Hepatocyte (in vitro differentiated cells): Measurements from ENCODE around the gene FCHSD2.

Experiments used
- EZH2 ChIP-seq: fragments of 200-600 bp; sonication (generic); IDR thresholded peaks from 2 replicates; pipeline ENCODE4 v1.6.1; 2016; ENCODE audit warnings: antibody characterized with exemption, mild to moderate bottlenecking, borderline replicate concordance
- EZH2phosphoT487 ChIP-seq: fragments of 200-600 bp; sonication (generic); IDR thresholded peaks from one replicate; pipeline ENCODE4 v1.6.1; 2018; ENCODE audit warnings: antibody characterized with exemption, mild to moderate bottlenecking, low read depth, moderate library complexity; ENCODE audit not compliant: unreplicated experiment, severe bottlenecking
- TF ChIP-seq, protein P1 (sequence below): fragments of 200-600 bp; sonication (generic); IDR thresholded peaks from 2 replicates; pipeline ENCODE4 v1.5.1; 2016; ENCODE audit warnings: antibody characterized with exemption, mild to moderate bottlenecking; ENCODE audit not compliant: poor library complexity

DNA sequence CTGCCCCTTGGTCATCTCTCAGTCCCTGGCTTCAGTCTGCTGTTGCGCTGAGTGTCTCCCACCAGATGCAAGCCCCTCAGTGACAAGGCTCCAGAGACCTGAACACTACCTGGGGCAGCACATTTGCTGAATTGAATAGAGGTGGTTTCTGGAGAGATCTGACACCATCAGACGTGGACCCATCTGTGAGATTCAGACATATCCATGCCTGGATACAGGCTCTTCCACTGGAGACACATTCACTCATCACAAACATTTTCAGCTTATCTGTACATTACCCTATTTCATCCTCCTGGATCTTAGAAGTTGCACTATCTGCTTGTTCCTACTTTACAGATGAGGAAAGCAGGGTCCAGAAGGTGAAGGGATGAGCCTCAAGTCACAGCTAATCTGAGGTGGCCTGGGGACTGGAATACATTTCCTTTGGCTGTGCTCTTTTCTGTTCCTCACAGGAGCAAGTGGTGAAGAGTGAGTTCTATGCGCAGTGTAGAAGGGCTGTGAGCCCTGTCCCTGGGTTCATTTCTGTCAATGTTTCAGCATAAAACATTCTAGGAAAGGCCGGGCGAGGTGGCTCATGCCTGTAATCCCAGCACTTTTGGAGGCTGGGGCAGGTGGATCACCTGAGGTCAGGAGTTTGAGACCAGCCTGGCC is 308.9 kb downstream of the FCHSD2 start:
- TF ChIP-seq, protein P1, sequence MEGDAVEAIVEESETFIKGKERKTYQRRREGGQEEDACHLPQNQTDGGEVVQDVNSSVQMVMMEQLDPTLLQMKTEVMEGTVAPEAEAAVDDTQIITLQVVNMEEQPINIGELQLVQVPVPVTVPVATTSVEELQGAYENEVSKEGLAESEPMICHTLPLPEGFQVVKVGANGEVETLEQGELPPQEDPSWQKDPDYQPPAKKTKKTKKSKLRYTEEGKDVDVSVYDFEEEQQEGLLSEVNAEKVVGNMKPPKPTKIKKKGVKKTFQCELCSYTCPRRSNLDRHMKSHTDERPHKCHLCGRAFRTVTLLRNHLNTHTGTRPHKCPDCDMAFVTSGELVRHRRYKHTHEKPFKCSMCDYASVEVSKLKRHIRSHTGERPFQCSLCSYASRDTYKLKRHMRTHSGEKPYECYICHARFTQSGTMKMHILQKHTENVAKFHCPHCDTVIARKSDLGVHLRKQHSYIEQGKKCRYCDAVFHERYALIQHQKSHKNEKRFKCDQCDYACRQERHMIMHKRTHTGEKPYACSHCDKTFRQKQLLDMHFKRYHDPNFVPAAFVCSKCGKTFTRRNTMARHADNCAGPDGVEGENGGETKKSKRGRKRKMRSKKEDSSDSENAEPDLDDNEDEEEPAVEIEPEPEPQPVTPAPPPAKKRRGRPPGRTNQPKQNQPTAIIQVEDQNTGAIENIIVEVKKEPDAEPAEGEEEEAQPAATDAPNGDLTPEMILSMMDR, result no peak
- TF ChIP-seq EZH2, result no peak
- TF ChIP-seq EZH2phosphoT487, result no peak
